NCI-H82 treated with DMSO at 0.1 percent for 48 hours (cell line): Measurements from ENCODE around the gene LLGL1.
A peak's percentile ranks its signal among the peaks of the same experiment; 100 is the strongest.

Source experiments
- DNase-seq: peaks from one replicate; lab custom pipeline; 2025; ENCODE audit not compliant: unreplicated experiment; lab: John Stamatoyannopoulos, UW

LLGL1 gene

GRCh38 chr17:18229254-18229653 lies 3.8 kb downstream of the LLGL1 start:
- DNase-seq = no peak

GRCh38 chr17:18229771-18230170 lies 4.3 kb downstream of the LLGL1 start:
- DNase-seq = no peak

DNA sequence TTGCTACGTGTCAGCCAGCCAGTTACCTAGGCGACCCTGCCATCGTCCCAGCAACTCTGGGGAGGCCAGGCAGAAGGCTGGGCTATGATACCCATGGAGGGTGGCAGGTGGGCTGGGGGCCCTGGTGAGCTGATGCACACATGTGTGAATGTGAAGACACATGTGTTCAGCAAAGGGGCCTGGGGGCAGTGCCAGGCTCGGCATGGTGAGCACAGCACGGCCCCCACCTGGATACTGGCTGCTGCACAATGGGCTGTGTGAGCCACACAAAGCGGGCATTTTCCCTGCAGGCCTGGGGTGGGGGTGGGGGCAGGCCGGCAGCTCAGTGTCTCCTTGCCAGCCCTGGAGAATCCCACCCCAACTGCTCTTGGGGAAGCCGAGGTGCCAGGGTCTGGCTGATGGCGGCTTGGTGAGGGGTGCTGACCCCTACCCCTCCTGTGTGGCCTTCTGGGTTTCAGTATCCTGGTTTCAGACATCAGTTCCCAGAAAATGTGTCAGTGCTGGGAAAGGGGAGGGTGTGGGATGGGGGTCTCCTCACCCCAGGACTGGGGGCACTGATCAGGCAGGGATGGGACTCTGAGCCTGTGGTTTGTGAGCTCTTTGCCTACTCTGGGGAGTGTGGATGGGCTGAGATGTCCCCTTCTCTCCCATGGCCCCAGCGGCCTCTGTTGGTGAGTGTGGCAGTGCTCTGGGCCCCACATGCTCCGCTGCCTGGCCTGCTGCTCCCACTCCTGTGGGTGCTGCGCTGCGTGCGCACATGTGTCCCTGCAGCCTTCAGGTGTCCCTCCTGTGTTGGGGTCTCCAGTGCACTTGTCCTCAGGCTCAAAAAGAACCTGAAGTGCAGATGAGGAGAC lies 5.1 kb downstream of the LLGL1 start:
- no peak for DNase-seq

DNA sequence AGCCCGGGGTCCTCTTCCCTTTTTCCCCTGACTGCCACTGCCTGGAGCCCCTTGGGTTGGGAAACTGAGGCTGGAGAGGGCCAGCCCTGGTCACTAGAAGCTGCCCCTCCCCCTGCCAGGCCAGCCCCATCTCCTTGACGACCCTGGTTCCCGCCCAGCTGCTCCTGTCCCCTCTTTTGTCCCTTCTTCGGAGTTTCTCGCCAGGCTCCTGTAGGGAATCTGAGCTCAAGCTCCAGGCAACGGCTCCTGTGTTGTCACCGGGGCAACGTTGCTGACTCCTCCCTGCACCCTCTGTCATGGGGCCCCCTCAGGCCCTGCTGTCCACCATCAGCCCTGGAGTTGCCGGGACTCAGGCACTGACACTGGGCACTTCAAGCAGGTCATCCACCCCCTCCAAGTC lies 5.7 kb downstream of the LLGL1 start:
- no peak for DNase-seq

DNA sequence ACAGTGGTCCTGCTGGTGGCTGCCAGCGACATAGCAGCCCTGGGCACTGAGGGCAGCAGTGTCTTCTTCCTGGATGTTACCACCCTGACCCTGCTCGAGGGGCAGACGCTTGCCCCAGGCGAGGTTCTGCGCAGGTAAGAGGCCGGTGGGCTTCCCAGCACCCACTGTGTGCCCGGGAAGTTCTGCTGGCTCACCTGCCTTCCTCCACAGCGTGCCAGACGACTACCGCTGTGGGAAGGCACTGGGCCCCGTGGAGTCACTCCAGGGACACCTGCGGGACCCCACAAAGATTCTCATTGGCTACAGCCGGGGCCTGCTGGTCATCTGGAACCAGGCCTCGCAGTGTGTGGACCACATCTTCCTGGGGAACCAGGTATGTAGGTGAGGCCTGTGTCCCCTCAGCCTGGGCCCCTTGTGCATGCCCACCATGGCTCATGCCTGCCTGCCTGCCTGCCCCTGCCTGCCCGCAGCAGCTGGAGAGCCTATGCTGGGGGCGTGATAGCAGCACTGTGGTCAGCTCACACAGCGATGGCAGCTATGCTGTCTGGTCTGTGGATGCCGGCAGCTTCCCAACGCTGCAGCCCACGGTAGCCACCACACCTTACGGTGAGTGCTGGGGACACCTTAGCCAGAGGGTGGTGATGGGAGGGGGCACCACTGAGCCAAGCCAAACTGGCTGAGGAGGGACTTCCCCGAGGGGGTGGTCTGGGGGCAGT lies 8.5 kb downstream of the LLGL1 start:
- DNase-seq = no peak

GRCh38 chr17:18234853-18235380 lies 9.5 kb downstream of the LLGL1 start:
- DNase-seq = no peak

- no peak for DNase-seq
Measured at GRCh38 chr17:18235743-18236256, 10.4 kb downstream of the LLGL1 start.

DNA sequence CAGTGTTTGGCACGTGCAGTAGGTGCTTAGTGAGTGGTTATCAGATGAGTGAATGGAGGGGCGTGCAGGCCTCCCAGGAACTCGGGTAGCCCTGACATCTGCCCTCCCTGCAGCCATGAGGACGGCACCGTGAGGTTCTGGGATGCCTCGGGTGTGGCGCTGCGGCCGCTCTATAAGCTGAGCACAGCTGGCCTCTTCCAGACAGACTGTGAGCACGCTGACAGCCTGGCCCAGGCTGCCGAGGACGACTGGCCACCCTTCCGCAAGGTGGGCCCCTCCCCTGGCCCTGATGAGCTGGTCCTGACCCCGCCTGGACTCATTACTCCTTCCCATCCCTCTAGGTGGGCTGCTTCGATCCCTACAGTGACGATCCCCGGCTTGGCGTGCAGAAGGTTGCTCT lies 11.1 kb downstream of the LLGL1 start:
- DNase-seq = no peak

- no peak for DNase-seq
Measured at GRCh38 chr17:18237461-18237860, 12.0 kb downstream of the LLGL1 start.

DNA sequence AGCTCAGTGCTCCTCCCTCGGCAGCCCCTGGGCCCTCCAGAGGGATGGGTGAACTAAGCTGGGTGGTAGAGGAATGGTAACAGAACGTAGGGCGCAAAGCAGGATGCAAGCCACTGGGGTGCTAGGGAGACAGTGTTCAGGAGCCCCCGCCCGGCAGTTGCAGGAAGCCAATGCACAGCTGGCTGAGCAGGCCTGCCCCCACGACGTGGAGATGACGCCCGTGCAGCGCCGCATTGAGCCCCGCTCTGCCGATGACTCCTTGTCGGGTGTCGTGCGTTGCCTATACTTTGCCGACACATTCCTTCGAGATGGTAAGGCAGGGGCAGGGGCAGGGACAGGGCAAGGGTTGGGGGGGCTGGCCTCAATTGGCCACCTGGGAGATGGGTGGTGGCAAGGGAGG lies 12.9 kb downstream of the LLGL1 start:
- DNase-seq = no peak

DNA sequence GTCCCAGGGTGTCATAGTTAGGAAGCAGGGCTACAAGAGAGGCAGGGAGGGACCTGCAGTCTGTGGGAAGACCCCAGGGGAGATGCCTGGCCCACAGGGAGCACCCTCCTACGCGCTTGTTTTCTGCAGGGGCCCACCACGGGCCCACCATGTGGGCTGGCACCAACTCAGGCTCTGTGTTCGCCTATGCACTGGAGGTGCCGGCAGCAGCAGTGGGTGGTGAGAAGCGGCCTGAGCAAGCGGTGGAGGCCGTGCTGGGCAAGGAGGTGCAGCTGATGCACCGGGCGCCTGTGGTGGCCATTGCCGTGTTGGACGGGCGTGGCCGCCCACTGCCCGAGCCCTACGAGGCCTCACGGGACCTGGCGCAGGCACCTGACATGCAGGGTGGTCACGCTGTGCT lies 15.0 kb downstream of the LLGL1 start:
- DNase-seq = no peak

DNA sequence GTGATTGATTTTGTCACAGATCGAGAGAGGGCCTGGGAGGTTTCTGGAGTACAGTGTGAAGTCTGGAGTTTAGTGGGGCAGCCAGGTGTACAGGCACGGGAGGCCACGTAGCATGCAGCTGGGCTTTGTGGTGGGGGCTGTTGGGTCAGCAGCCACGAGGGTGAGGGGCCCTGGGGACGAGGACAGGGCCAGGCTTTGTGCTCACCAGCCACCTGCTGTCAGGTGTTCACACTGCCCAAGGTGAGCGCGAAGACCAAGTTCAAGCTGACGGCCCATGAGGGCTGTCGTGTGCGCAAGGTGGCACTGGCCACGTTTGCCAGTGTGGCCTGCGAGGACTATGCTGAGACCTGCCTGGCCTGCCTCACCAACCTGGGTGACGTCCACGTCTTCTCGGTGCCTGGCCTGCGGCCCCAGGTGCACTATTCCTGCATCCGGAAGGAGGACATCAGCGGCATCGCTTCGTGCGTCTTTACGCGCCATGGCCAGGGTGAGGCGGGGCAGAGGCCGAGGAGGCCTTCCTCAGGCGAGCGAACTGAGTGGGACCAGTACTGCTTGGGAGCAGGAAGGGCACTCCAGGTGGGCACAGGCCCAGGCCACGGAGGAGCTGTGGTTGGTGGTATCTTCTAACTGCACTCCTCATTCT lies 15.9 kb downstream of the LLGL1 start:
- no peak for DNase-seq

DNA sequence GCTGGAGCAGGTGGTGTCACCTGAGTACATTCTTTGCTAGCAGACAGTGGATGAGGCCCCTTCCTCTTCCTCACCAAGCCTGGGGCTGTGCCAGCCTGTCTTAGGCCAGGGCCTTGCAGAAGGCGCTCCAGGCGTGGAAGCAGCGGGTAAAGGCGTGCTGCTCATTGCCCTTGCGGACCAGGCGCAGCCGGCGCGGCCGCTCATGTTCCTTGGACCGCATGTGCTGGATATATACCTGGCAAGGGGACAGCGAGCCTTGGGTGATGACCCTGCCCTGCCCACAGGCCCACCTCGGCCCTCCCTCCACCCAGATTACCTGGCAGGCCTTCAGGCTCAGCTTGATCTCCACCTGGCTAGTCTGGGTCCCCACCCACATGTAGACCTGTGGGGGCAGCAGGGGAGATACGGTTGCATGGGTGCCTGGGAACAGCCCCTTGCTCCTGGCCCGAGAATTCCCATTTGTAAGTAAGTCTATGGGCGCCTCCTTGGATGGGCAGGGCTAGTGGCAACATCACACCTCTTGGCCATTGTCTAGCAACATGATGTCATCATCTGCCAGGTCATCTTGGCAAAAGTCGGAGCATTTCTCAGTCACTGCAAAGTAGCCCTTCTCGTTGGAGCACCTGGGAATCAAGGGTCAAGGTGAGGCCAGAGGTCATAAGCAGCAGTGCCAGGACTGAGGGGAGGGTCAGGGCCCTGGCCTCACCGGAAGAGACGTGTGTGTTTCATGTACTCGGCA lies 19.8 kb downstream of the LLGL1 start:
- no peak for DNase-seq

- no peak for DNase-seq
Measured at GRCh38 chr17:18246109-18246725, 20.8 kb downstream of the LLGL1 start.

GRCh38 chr17:18246880-18247612 lies 21.6 kb downstream of the LLGL1 start:
- peak; percentile 55 for DNase-seq

GRCh38 chr17:18247613-18248001 lies 22.2 kb downstream of the LLGL1 start:
- no peak for DNase-seq

DNA sequence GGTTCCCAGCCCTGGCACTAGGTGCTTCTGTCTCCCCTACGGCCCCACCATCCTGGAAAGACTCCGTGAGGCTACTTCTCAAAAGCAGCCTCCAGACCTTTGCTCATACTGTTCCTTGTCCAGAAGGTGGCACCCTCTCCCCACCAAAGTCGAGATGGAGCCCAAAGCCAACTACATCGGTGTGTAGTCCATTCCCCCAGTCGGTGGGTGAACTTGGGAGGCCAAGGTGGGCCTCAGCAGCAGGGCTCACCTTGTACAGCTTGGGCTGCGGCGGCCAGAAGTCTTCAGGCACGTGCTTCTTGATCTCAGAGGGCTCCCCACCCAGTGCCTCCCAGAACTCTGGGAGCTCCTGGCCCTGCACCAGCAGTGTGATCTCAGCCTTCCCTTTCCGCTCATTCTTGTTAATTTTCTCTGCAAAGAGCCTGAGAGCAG lies 22.9 kb downstream of the LLGL1 start:
- peak; percentile 76 for DNase-seq

DNA sequence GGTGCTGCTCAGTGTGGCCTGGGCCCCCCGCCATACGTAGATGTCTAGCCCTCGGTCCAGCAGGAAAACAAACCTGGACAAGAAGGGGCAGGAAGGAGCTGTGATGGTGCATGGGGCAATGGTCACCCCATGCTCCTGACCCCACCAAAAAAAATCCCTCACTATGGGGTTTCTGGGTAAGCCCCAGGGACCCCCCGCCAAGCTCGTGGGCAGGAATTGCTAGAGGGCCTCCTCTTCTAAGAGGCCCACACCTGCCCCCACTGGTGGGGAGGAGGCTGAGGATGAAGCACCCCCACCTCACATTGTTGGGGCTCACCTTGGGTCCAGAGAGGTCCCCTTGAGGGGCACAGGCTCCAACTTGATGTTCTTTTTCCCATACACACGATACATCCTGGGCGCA lies 23.4 kb downstream of the LLGL1 start:
- no peak for DNase-seq

DNA sequence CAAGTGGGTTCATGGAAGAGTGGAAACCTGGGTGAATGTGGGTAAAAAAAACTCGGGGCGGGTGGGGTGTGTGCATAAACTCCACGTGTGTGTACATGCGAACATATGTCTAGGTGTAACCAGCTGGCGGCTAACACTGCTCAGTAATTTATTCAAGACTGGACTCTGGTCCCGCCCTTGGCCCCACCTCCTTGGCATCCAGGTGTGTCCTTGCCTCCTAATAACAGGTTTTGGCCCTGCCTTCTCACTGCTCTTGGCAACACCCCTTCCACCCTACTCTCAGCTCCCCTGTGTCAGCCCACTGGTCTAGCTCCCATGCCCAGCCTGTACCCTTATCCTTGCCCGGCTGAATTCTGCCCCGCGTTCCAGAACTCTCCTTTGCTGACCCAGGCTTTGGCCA lies 24.8 kb downstream of the LLGL1 start:
- no peak for DNase-seq

GRCh38 chr17:18250708-18251107 lies 25.3 kb downstream of the LLGL1 start:
- DNase-seq = no peak
